NK-92 treated with Interleukin-12 subunit alpha and Interleukin-12 subunit beta, amount 100 ng/mL, for 24 hours (cell line): Measurements from ENCODE around the gene PTGS1.
"Not testable (repeated sequence)": the region's sequence is repeated elsewhere in the genome, so short reads cannot be mapped to it uniquely, and the experiment has no call there.

Experiments
- DNase-seq: peaks from one replicate; lab custom pipeline; 2025; lab: John Stamatoyannopoulos, UW

The PTGS1 gene

DNA sequence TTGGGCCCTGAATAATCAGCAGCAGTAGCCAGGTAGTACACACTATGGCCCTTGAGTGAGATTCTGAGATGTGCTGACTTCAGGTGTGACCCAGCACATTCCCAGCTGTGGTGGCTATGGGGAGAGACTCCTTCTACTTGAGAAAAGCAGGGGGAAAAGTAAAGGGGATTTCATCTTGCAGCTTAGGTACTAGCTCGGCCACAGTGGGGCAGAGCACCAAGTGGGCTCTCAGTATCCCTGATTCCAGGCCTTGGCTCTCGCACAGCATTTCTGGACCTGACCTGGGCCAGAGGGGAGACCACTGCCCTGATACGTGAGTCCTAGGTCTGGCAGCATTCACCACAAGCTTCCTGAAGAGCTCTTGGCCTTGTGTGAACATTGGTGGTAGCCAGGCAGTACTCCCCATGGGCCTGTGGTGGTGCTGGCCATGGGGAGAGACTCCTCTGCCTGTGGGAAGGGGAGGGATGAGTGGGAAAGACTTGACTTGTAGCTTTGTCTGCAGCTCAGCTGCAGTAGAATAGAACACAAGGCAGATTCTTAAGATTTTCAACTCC lies 27.6 kb downstream of the PTGS1 start:
- DNase-seq: no peak

DNA sequence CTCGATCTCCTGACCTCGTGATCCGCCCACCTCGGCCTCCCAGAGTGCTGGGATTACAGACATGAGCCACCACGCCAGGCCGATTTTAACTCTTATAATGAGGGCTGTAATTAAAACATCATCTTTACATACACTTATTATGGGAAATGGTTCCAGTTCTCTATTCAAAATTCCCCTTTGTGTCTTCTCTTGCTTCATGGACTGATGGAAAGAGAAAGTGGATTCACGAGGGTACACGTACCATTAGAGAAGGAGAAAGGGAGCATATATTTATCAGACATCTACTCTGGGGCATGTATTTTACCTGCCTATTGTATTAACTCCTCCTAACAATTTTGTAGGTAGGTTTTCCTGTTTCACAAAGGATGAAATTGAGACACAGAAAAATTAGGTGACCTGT lies 31.1 kb downstream of the PTGS1 start:
- no peak for DNase-seq

- peak; percentile 11 for DNase-seq
Observed at GRCh38 chr9:122402403-122402871, 31.6 kb downstream of the PTGS1 start.

DNA sequence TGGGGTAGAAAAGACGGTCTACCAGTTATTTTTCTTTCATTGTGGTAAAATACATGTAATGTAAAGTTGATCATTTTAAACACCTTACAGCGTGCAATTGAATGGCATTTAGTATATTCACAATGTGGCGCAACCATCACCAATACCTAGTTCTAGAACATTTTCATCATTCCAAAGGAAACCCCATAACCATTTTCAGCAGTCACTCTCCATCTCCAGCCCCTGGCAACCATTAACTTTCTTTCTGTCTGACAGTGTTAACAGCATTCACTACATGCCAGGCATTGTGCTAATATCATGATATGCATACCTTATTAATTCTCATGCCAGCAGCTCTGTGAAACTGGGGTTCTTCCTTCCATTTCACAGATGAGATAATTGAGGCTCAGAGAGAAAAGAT lies 32.0 kb downstream of the PTGS1 start:
- DNase-seq: no peak

DNA sequence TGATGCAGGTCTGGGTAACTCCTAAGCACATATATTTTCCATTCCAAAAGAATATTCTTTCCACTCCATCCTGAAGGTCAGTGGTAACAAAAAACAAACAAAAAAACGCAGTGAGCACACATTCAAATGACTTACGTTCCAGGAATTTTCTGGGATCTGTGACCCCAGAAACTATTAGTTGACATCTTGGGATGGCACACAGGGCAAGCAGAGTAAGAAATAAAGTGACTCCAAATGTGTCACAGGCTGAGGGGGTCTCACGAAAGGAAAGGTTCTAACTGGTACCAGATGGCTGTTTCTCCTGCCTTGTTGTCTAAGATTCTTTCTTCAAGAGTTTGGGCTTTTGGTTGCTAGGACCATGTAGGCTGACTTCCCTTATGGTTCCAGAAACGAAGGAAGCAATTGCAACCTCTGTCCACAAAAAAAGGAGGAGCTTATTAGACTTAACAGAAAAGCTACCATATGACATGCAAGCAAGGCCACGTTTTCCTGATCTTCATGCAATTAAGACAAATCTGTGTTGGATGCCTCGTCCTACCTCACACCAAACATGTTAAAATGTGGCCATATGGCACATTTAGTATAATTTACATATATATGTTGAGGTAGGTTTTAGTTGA lies 32.7 kb downstream of the PTGS1 start:
- no peak for DNase-seq

DNA sequence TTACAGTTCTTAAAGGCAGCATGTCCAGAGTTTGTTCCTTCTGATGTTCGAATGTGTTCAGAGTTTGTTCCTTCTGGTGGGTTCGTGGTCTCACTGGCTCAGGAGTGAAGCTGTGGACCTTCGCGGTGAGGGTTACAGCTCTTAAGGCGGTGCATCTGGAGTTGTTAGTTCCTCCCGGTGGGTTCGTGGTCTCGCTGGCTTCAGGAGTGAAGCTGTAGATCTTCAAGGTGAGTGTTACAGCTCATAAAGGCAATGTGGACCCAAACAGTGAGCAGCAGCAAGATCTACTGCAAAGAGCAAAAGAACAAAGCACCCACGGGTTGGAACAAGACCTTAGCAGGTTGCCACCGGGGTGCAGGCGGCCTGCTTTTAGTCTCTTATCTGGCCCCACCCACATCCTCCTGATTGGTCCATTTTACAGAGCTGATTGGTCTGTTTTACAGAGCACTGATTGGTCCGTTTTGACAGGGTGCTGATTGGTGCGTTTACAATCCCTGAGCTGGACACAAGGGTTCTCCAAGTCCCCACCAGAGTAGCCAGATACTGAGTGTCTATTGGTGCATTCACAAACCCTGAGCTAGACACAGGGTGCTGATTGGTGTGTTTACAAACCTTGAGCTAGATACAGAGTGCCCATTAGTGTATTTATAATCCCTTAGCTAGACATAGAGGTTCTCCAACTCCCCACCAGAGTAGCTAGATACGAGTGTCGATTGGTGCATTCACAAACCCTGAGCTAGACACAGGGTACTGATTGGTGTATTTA lies 34.7 kb downstream of the PTGS1 start:
- not testable (repeated sequence) for DNase-seq

DNA sequence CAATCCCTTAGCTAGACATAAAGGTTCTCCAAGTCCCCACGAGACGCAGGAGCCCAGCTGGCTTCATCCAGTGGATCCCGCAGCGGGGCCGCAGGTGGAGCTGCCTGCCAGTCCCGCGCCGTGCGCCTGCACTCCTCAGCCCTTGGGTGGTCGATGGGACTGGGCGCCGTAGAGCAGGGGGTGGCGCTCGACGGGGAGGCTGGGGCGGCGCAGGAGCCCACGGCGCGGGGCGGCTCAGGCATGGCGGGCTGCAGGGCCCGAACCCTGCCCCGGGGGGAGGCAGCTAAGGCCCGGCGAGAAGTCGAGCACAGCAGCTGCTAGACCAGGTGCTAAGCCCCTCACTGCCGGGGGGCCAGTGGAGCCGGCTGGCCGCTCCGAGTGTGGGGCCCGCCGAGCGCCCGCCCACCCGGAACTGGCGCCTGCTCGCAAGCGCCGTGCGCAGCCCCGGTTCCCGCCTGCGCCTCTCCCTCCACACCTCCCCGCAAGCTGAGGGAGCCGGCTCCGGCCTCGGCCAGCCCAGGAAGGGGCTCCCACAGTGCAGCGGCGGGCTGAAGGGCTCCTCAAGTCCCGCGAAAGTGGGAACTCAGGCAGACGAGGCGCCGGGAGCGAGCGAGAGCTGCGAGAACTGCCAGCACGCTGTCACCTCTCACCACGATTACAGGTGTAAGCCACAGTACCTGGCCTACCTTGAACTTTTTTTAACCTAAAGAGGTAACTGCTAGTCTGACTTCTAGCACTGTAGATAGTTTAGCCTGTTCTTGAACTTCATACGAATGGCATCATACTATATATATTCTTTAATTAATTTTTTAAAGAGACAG lies 35.5 kb downstream of the PTGS1 start:
- no peak for DNase-seq

DNA sequence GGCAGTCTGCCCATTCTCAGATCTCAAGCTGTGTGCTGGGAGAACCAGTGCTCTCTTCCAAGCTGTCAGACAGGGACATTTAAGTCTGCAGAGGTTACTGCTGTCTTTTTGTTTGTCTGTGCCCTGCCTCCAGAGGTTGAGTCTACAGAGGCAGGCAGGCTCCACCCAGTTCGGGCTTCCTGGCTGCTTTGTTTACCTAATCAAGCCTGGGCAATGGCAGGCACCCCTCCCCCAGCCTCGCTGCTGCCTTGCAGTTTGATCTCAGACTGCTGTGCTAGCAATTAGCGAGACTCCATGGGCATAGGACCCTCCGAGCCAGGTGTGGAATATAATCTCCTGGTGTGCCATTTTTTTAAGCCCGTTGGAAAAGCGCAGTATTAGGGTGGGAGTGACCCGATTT lies 43.3 kb downstream of the PTGS1 start:
- DNase-seq: not testable (repeated sequence)

DNA sequence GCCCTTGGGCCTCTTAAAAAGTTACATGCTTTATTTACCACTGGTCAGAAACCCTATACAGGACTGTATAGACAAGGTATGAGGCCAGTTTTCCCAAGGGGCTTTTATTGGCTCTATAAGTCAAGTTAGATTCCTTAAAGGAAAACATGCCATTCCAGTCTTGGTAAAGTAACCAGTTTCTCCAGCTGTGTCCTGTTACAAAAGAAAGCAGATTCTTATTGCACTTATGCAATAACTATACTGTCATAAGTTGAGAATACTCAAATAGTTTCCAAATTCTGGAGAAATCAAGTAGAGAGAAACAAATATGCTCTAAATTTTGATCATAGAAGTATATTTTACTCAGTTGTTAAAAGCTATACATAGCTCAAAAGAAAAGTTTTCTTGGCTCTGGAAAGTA lies 47.2 kb downstream of the PTGS1 start:
- DNase-seq: no peak

DNA sequence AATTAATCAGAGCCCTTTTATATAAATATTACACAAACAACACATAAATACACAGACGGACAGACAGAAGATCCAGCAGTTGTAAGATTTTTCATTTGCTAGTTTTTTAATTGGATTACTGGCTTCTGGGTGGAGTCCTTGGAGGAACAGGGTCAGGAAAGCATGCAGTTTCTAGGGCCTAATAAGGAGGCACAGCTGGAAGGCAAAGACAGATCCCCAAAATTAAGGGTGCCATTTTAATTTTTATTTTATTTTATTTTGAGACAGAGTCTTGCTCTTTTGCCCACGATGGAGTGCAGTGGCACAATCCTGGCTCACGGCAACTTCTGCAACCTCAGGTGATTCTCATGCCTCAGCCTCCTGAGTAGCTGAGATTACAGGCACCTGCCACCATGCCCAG lies 49.5 kb downstream of the PTGS1 start:
- no peak for DNase-seq

GRCh38 chr9:122425087-122425486 lies 54.3 kb downstream of the PTGS1 start:
- DNase-seq: no peak

DNA sequence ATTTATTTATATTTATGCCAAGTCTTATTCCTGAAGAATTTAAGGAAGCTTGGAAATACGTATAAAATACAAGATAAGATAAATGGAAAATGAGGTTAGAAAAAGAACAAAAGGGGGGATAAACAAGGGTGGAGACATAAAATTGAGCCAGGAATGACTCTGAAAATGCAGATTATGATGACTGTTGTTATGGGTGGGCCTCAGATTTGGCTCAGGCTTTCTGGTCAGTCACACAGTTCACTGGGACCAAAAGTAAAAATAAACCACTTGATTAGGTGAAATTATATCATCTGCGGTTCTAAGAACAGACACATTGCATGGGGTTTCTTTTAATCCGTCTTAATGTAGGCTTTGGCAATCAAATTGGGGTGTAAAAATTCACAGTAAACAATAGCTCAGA lies 55.9 kb downstream of the PTGS1 start:
- DNase-seq: no peak

DNA sequence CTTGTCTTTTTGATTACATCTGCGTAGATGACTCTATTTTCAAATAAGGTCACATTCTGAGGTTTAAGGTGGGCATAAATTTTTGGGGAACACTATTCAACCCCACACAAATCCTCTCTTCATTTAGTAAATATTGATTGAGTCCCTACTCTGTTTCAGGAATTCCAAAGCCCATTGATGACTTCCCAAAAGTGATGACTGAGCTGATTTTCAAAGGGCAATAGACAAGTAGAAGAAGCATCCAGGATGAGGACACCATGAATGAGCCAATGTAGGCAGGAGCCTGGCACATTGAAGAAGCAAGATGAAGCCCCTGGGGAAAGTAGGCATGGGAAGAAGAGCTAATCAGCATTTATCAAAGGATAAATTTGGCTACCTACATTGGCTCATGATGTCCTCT lies 71.7 kb downstream of the PTGS1 start:
- DNase-seq: no peak

DNA sequence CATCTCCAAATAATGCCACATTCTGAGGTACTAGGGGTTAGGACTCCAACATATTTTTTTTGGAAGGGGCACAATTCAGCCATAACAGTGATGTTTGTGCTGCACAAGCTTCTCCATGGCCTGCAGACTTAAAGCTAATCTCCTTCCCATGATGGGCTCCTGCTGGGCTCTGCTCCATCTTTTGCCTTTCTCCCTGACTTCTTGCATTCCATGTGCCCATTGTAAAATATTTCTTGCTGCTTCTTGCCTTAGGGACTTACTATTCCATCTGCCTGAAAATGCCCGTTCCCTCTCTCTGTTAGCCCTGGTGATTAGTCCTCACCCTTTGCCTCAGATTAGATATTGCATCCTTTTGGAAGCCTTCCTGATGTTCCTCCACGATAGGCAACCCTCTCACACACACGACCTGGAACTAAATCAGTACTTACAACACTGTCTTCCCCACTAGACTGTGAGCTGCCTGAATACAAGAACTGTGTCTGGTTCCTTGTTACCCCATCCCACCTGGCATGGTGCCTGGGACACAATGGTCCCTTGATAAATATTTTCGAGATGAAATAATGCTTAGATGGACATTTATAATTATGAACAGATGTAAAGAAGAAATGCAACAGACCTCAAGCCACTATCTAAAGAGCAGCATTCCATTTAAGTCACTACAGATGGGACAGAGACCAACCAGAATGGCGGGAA lies 73.4 kb downstream of the PTGS1 start:
- no peak for DNase-seq
